Measurements from ENCODE around the gene RNF11. TPM values are rescaled to one million over a fixed set of nuclear protein-coding genes. Genes with fewer than 3 reads are reported as not detected.

The RNF11 gene
- total RNA-seq, 2 donors from 2014 or later: 75.1 to 81.5 TPM

- TF ChIP-seq POLR2A (IDR thresholded peaks at IDR 0.05): no peak
- TF ChIP-seq POLR2AphosphoS5 (IDR thresholded peaks at IDR 0.05): no peak
- no peak for TF ChIP-seq CTCF (IDR thresholded peaks at IDR 0.05)
- DNase-seq (ENCODE audit: low spot score): no peak
- intact Hi-C loops (cut with DNase I): no loop called here
- Histone ChIP-seq H3K27ac (no peak overlapping the region), H3K4me3 (no peak overlapping the region), H3K27me3 (replicated peaks; ENCODE audit: insufficient read depth) (no peaks in the 10 kb centered on the region), H3K36me3 (no peaks in the 10 kb centered on the region), H3K4me1 (replicated peaks) (no peaks in the 10 kb centered on the region), H3K9me3 (no peaks in the 10 kb centered on the region)
- 97% methylated on average over 1 of the region's 1 CpG for WGBS
Measured at GRCh38 chr1:51285055-51285454, 49.0 kb downstream of the RNF11 start.

GRCh38 chr1:51287966-51288365 lies 51.9 kb downstream of the RNF11 start:
- DNase-seq (ENCODE audit: low spot score): no peak
- no peak overlapping the region for H3K27ac ChIP-seq
- 94% methylated on average over 8 of the region's 8 CpGs for WGBS
- intact Hi-C loops (cut with DNase I): no loop called here
- no peaks in the 10 kb centered on the region for H3K36me3 ChIP-seq
- H3K4me3 ChIP-seq: no peak overlapping the region
- H3K4me1 ChIP-seq (replicated peaks): no peaks in the 10 kb centered on the region
- H3K9me3 ChIP-seq: no peaks in the 10 kb centered on the region
- TF ChIP-seq POLR2A (IDR thresholded peaks at IDR 0.05) (no peak), POLR2AphosphoS5 (IDR thresholded peaks at IDR 0.05) (no peak), CTCF (IDR thresholded peaks at IDR 0.05) (no peak)
- H3K27me3 ChIP-seq (replicated peaks; ENCODE audit: insufficient read depth): no peaks in the 10 kb centered on the region

- intact Hi-C loops (cut with DNase I): no loop called here
- no peak for TF ChIP-seq POLR2A (IDR thresholded peaks at IDR 0.05)
- TF ChIP-seq CTCF (IDR thresholded peaks at IDR 0.05): no peak
- no peak for TF ChIP-seq POLR2AphosphoS5 (IDR thresholded peaks at IDR 0.05)
- 84% methylated on average over 5 of the region's 5 CpGs for WGBS
Measured at GRCh38 chr1:51288578-51288977, 52.5 kb downstream of the RNF11 start.

GRCh38 chr1:51289676-51290488 lies 53.8 kb downstream of the RNF11 start:
- H3K27me3 ChIP-seq (replicated peaks; ENCODE audit: insufficient read depth): no peaks in the 10 kb centered on the region
- H3K4me1 ChIP-seq (replicated peaks): no peaks in the 10 kb centered on the region
- no peaks in the 10 kb centered on the region for H3K36me3 ChIP-seq
- H3K4me3 ChIP-seq: no peak overlapping the region
- TF ChIP-seq CTCF (IDR thresholded peaks at IDR 0.05) (no peak), POLR2A (IDR thresholded peaks at IDR 0.05) (no peak)
- no peaks in the 10 kb centered on the region for H3K9me3 ChIP-seq
- H3K27ac ChIP-seq: no peak overlapping the region
- intact Hi-C loops (cut with DNase I): loop anchor here (10.0 kb wide), 1 partner anchor 245 kb away; no protein-coding TSS in a partner anchor
- WGBS: 75% methylated on average over 8 of the region's 8 CpGs
- no peak for DNase-seq (ENCODE audit: low spot score)

More at GRCh38 chr1:51288578-51288977, 52.5 kb downstream of the RNF11 start:
- Histone ChIP-seq H3K27me3 (replicated peaks; ENCODE audit: insufficient read depth) (no peaks in the 10 kb centered on the region), H3K4me1 (replicated peaks) (no peaks in the 10 kb centered on the region), H3K27ac (no peak overlapping the region), H3K9me3 (no peaks in the 10 kb centered on the region), H3K36me3 (no peaks in the 10 kb centered on the region), H3K4me3 (no peak overlapping the region)
- DNase-seq (ENCODE audit: low spot score): no peak

GRCh38 chr1:51290489-51290847 lies 54.4 kb downstream of the RNF11 start:
- Histone ChIP-seq H3K9me3 (no peaks in the 10 kb centered on the region), H3K27me3 (replicated peaks; ENCODE audit: insufficient read depth) (no peaks in the 10 kb centered on the region), H3K4me1 (replicated peaks) (no peaks in the 10 kb centered on the region), H3K27ac (no peak overlapping the region), H3K4me3 (no peak overlapping the region), H3K36me3 (no peaks in the 10 kb centered on the region)
- 94% methylated on average over 5 of the region's 5 CpGs for WGBS
- intact Hi-C loops (cut with DNase I): loop anchor here (10.0 kb wide), 1 partner anchor 244 kb away; no protein-coding TSS in a partner anchor
- no peak for TF ChIP-seq POLR2A (IDR thresholded peaks at IDR 0.05)
- TF ChIP-seq CTCF (IDR thresholded peaks at IDR 0.05): no peak
- TF ChIP-seq POLR2AphosphoS5 (IDR thresholded peaks at IDR 0.05): no peak
- no peak for DNase-seq (ENCODE audit: low spot score)

All from prostate gland (tissue), 2 donors.